Prostate gland (tissue), 1 donor: ENCODE measurements around the gene TMEM178B.

Experiments used
- POLR2A ChIP-seq: fragments of 450-650 bp; IDR thresholded peaks from one replicate; pipeline ENCODE4 v1.6.1; 2016; ENCODE audit warnings: antibody characterized with exemption, mild to moderate bottlenecking
- POLR2AphosphoS5 ChIP-seq: sonication (generic); formaldehyde crosslinking; IDR thresholded peaks from one replicate; pipeline ENCODE4 v1.6.1; 2017; ENCODE audit warnings: antibody characterized with exemption

DNA sequence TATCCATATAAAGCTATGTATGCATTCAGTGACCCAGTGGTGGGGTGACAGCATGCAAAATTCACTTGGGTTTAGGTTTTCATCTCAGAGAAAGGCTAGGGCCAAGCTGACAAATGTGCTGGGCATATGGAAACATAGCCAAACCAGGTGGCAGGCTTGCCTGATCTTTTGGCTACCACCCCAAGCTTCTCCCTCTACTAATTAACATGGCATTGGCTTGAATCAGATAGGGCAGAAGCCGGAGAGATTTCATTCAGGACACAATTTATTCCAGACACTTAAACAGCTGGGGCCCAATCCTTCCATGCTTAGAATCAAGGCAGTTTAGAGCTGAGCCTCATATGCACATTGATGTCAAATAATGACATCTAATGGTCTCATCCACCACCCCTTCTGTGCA lies 381.9 kb downstream of the TMEM178B start:
- TF ChIP-seq POLR2A (no peak), POLR2AphosphoS5 (no peak)
